ENCODE data around the gene ACSS3.
"Not testable (repeated sequence)": the region's sequence is repeated elsewhere in the genome, so short reads cannot be mapped to it uniquely, and the experiment has no call there.

ACSS3 gene

DNA sequence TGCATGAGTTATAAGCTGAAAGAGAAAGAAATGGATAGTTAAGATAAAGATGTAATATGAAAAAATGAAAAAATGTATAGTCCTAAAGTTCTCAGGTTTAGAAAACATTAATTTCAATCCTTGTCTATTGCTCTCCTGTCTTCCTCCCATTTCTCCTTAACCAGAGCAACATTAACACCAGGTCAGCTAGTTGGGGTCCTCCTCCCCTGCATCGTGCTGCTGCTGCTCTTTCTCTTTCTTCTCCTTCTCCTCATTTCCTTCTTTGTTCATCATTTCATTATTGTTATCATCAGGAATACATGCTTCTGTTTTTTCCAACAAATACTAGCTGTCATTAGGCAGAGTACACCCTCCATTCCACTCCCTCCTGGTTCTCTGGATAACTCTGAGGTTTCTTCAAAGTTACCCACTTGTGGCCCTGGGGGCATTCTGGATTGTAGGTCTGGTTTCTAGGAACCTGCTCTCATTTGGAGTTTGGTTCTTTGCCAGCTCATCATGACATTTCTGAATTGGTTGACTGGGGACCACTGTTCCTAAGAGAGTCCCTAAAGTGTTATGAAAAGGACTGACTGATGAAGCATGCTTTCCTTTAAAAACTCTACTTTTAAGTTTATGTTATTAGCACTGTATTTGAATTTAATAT lies 17.0 kb downstream of the ACSS3 start:
- DNase-seq (ENCODE audit: low read depth in 3 of 3), result no peak

GRCh38 chr12:81095501-81096232 lies 17.8 kb downstream of the ACSS3 start:
- no peak for DNase-seq (ENCODE audit: low read depth in 3 of 3)

DNA sequence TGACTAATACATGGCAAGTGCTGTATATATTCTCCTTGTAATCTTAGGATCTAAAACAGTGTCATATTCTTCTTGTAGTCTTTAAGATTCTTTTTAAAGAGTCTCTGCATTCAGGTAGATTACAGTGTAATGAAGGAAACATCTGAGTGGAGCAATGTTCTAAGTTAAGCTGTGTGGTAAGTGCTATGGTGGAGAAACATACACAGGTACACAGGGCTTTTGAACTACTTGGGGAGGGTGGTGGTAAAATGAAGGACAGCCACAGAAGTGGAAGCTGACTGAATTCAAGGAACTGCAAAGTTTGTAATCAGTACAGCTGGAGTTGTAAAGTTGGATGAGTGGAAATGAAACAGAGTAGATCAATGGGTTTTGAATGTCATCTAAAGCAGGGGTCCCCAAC lies 27.8 kb downstream of the ACSS3 start:
- no peak for DNase-seq (ENCODE audit: low read depth in 3 of 3)

DNA sequence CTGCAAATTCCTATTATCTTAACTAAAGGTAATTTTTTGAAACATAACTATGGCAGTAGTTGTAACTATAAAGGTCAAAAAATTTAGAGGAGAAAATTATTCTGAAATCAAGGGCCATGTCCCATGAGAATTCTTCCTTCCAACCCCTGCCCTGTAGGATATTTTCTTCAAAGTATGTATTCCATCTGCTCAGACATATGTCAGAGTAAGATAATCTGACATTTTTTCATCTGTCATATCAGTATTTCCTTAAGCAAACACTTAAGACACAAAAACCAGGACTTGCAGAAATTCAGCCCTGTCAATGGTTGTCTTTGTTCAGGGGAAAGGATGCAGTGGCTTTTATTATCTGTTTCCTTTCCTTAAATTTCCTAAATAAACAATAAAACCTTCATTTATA lies 36.3 kb downstream of the ACSS3 start:
- no peak for DNase-seq (ENCODE audit: low read depth in 3 of 3)

DNA sequence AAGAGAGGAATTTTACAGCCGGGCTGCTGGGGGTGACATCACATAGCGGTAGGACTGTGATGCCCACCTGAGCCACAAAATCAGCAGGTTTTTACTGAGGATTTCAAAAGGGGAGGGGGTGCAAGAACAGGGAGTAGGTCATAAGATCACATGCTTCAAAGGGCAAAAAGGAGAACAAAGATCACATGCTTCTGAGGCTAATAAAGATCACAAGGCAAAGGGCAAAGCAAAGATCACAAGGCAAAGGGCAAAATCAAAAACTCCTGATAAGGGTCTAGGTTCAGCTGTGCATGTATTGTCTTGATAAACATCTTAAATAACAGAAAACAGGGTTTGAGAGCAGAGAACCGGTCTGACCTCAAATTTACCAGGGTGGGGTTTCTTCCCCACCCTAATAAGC lies 41.2 kb downstream of the ACSS3 start:
- DNase-seq (ENCODE audit: low read depth in 3 of 3), result not testable (repeated sequence)

- DNase-seq (ENCODE audit: low read depth in 3 of 3), result no peak
These were observed 43.1 kb downstream of the ACSS3 start for GRCh38 chr12:81120961-81121360.

DNA sequence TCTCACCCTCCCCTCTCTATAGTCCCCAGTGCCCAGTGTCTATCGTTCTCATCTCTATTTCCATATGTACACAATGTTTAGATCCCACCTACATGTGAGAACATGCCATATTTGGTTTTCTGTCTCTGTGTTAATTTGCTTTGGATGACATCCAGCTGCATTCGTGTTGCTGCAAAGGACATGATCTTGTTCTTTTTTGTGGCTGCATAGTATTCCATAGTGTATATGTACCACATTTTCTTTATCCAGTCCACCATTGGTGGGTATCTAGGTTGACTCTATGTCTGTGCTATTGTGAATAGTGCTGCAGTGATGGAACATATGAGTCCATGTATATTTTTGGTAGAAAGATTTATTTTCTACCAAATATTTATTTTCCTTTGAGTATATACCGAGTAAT lies 45.7 kb downstream of the ACSS3 start:
- no peak for DNase-seq (ENCODE audit: low read depth in 3 of 3)

- DNase-seq (ENCODE audit: low read depth in 3 of 3), result no peak
These were observed 47.8 kb downstream of the ACSS3 start for GRCh38 chr12:81125691-81126090.

GRCh38 chr12:81128930-81129554 lies 51.2 kb downstream of the ACSS3 start:
- no peak for DNase-seq (ENCODE audit: low read depth in 3 of 3)

DNA sequence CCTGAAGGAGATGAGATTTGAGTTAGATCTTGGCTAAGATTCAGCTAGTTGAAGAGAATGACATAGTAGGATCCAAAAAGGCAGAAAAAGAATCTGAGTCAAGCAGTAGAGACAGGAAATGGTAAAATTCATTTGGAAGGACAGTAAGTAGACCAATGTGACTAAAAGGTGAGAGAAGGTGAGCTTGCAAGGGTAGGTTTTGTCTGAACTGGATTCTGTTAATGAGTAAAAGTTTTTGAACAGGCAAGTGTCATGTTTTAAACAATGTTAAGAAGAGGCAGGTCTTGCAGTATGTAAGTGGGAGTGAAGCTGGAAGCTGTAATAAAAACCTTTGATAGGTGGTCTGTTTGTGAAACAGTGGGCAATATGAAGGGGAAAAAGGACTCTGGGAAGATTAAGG lies 58.6 kb downstream of the ACSS3 start:
- DNase-seq (ENCODE audit: low read depth in 3 of 3), result no peak

DNA sequence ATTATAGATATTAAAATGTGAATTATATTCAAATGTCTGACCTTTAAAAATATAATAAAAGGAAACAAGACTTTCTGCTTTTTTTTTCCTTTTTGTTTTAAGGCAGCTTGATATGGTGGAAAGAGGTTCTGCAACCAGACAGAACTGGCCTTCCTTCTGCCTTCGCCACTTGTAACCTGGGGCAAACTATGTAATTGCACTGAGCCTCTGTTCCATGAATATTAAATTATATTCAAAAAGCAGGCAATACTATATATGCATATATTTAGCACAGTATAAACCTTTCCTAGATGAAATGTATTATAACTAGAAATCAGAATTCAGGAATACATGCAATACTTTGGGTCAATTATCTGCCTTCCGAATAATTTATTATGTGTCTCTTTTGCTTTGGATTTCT lies 59.9 kb downstream of the ACSS3 start:
- no peak for DNase-seq (ENCODE audit: low read depth in 3 of 3)

- no peak for DNase-seq (ENCODE audit: low read depth in 3 of 3)
These were observed 63.3 kb downstream of the ACSS3 start for GRCh38 chr12:81141217-81141616.

GRCh38 chr12:81143057-81143456 lies 65.2 kb downstream of the ACSS3 start:
- no peak for DNase-seq (ENCODE audit: low read depth in 3 of 3)

GRCh38 chr12:81146228-81147225 lies 68.6 kb downstream of the ACSS3 start:
- DNase-seq (ENCODE audit: low read depth in 3 of 3), result no peak

- no peak for DNase-seq (ENCODE audit: low read depth in 3 of 3)
These were observed 69.5 kb downstream of the ACSS3 start for GRCh38 chr12:81147292-81147919.

GRCh38 chr12:81150382-81150781 lies 72.5 kb downstream of the ACSS3 start:
- DNase-seq (ENCODE audit: low read depth in 3 of 3), result no peak

DNA sequence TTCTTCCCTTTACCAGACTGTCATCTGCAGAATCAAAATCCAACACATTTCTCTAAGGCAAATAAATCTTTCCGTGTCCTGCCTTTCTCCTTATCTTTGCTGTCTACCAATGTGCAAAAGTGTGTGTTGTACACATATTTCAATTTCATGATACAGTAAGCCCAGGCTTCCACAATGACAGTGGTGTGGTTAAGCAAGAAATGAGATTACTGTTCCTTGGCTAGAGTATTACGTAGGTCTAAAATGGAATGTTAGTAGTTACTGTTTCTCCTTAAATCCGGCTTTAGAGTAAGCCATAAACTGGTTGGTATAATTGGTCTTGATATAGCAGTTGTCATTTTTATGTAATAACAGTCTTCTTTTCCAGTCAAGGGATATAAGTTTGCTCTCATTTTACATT lies 82.0 kb downstream of the ACSS3 start:
- DNase-seq (ENCODE audit: low read depth in 3 of 3), result no peak

DNA sequence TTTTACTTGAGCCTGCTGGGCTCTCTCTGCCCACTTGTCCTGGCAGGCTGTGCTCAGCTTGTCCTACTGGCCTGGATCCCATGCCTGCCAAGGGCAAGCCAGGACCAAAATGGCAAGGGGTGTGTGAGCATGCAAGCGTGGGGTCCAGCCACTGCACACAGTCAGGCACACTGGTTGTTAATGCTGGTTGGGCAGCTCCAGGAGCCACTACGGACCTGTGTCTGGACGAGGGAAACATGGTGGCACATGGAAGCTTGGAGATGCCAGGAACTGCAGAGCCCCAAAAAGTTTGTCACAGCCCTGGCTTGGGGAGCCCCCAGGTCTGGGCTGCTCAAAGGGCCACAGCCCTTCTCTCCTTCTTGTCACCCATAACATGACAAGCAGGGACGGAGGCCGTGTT lies 83.8 kb downstream of the ACSS3 start:
- no peak for DNase-seq (ENCODE audit: low read depth in 3 of 3)

- no peak for DNase-seq (ENCODE audit: low read depth in 3 of 3)
These were observed 84.7 kb downstream of the ACSS3 start for GRCh38 chr12:81162391-81163136.

- no peak for DNase-seq (ENCODE audit: low read depth in 3 of 3)
These were observed 86.9 kb downstream of the ACSS3 start for GRCh38 chr12:81164827-81165226.

- no peak for DNase-seq (ENCODE audit: low read depth in 3 of 3)
These were observed 88.9 kb downstream of the ACSS3 start for GRCh38 chr12:81166790-81167189.

Measured in stimulated activated CD4-positive, alpha-beta T cell treated with anti-CD3 and anti-CD28 coated beads, TNF-alpha, amount 100 ng/mL, for 4 hours (primary cell).